ENCODE data around the gene AVEN. TPM values are rescaled to one million over a fixed set of nuclear protein-coding genes. Genes with fewer than 3 reads are reported as not detected.
A peak's percentile ranks its signal among the peaks of the same experiment; 100 is the strongest.

The AVEN gene
- total and polyA plus RNA-seq, 9 of the 15 experiments (the other 6 are each of a cell fraction or from before 2014, with no cell fraction given) = 1.5 to 6.4 (median 4.7) TPM

GRCh38 chr15:33963831-33964664 lies 75.0 kb downstream of the AVEN start (continued):
- TF ChIP-seq REST (IDR thresholded peaks at IDR 0.05; ENCODE audit: borderline replicate concordance) (peak; percentile 32; the same call in 1 of the 2 replicates), REST (CRISPR knock-in tag; IDR thresholded peaks at IDR 0.05; ENCODE audit: low read depth) (no peak), MED1 (CRISPR knock-in tag; IDR thresholded peaks at IDR 0.05; ENCODE audit: borderline replicate concordance) (no peak), HDAC1 (IDR thresholded peaks at IDR 0.05) (no peak), NR2C2 (CRISPR knock-in tag; IDR thresholded peaks at IDR 0.05) (no peak), NR2C2 (tag; IDR thresholded peaks at IDR 0.05) (0 out of 2 replicates have a peak, but pooled peaks have one; percentile 8), VEZF1 (CRISPR knock-in tag; IDR thresholded peaks at IDR 0.05) (peak; percentile 19; the same call in 1 of the 2 replicates)
